ENCODE data around the gene BGLAP.

Gene BGLAP

DNA sequence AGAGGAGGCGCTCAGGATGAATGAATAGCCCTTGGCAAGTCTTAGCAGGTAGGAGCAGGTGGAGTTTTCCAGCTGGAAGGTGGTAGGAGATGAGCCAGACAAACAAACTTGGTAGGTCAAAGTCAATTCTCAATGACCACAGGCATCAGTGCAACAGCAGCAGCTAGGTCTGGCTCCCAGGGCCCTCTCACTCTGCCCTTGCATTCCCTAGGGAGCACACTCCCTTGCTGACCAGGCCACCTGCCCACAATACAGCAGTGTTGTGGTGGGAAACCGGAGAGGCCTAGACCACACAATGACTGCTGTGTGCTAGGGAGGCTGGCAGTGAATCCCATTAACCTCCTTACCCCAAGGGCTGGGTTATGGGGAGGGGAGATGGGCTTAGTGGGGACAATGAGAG is 18.9 kb downstream of the BGLAP start (continued):
- TF ChIP-seq PATZ1 (CRISPR knock-in tag; IDR thresholded peaks at IDR 0.05; ENCODE audit: borderline replicate concordance): no peak
- TF ChIP-seq, protein P1, sequence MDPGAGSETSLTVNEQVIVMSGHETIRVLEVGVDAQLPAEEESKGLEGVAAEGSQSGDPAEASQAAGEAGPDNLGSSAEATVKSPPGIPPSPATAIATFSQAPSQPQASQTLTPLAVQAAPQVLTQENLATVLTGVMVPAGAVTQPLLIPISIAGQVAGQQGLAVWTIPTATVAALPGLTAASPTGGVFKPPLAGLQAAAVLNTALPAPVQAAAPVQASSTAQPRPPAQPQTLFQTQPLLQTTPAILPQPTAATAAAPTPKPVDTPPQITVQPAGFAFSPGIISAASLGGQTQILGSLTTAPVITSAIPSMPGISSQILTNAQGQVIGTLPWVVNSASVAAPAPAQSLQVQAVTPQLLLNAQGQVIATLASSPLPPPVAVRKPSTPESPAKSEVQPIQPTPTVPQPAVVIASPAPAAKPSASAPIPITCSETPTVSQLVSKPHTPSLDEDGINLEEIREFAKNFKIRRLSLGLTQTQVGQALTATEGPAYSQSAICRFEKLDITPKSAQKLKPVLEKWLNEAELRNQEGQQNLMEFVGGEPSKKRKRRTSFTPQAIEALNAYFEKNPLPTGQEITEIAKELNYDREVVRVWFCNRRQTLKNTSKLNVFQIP (CRISPR knock-in tag; IDR thresholded peaks at IDR 0.05; ENCODE audit: borderline replicate concordance, low read depth): no peak
- no peak for TF ChIP-seq OSR1 (CRISPR knock-in tag; IDR thresholded peaks at IDR 0.05)

DNA sequence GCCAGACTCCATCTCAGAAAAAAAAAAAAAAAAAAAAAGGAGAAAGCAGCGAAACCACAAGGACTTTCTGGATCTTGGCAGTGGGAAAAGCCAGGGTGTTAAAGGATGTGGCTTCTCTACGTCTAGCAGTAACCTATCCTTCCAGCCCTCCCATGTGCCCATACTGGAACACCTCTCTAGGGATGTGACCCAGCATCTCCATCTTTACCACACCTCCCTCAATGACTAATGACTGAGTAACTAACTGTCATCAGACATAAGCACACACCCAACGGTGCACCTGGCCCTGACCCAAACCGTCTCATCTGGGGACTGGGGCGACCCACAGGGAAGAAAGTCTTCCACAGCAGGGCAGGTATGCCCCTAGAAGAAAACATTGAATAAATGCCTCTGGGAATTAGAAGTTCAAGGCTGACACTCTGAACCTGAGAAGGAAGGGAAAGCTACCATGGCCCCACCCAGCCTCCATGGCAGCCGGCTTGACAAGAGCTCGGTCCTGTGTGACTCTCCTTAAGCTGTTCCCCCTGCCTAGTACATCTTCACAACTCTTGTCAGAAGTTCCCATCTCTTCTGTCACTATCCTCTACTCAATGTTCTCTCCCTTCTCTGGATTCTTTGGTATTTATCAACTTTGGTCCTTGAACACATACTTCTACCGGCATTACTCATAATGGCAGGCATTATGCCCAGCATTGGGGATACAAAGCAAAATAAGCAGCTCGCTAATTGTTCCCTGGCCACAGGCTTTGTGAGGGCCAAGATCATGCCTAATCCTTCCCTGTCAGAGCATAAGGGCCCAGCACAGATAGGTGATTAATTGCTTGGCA is 20.7 kb downstream of the BGLAP start:
- no peak for TF ChIP-seq OSR1 (CRISPR knock-in tag; IDR thresholded peaks at IDR 0.05)
- TF ChIP-seq, protein P2, sequence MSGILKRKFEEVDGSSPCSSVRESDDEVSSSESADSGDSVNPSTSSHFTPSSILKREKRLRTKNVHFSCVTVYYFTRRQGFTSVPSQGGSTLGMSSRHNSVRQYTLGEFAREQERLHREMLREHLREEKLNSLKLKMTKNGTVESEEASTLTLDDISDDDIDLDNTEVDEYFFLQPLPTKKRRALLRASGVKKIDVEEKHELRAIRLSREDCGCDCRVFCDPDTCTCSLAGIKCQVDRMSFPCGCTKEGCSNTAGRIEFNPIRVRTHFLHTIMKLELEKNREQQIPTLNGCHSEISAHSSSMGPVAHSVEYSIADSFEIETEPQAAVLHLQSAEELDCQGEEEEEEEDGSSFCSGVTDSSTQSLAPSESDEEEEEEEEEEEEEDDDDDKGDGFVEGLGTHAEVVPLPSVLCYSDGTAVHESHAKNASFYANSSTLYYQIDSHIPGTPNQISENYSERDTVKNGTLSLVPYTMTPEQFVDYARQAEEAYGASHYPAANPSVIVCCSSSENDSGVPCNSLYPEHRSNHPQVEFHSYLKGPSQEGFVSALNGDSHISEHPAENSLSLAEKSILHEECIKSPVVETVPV (CRISPR knock-in tag; IDR thresholded peaks at IDR 0.05): no peak
- TF ChIP-seq ZC3H10 (CRISPR knock-in tag; IDR thresholded peaks at IDR 0.05): no peak
- no peak for TF ChIP-seq SNAI2 (CRISPR knock-in tag; IDR thresholded peaks at IDR 0.05)
- TF ChIP-seq ZFP30 (CRISPR knock-in tag; IDR thresholded peaks at IDR 0.05): no peak
- TF ChIP-seq, protein P1 (CRISPR knock-in tag; IDR thresholded peaks at IDR 0.05; ENCODE audit: borderline replicate concordance, low read depth): no peak
- no peak for TF ChIP-seq ESRRG (CRISPR knock-in tag; IDR thresholded peaks at IDR 0.05)
- no peak for TF ChIP-seq PATZ1 (CRISPR knock-in tag; IDR thresholded peaks at IDR 0.05; ENCODE audit: borderline replicate concordance)
- no peak for TF ChIP-seq ZNF70 (CRISPR knock-in tag; IDR thresholded peaks at IDR 0.05)
- no peak for TF ChIP-seq GLIS3 (CRISPR knock-in tag; IDR thresholded peaks at IDR 0.05)
- TF ChIP-seq BACH2 (CRISPR knock-in tag; IDR thresholded peaks at IDR 0.05; ENCODE audit: borderline replicate concordance): no peak
- peak; percentile 67 for ATAC-seq

GRCh38 chr1:156263288-156263655 is 21.3 kb downstream of the BGLAP start:
- ATAC-seq: peak; percentile 9

More at GRCh38 chr1:156263288-156263655, 21.3 kb downstream of the BGLAP start:
- TF ChIP-seq PATZ1 (CRISPR knock-in tag; IDR thresholded peaks at IDR 0.05; ENCODE audit: borderline replicate concordance) (no peak), RARB (CRISPR knock-in tag; IDR thresholded peaks at IDR 0.05) (no peak), ZNF8 (CRISPR knock-in tag; IDR thresholded peaks at IDR 0.05) (no peak), TSHZ2 (CRISPR knock-in tag; IDR thresholded peaks at IDR 0.05) (no peak), ISL1 (CRISPR knock-in tag; IDR thresholded peaks at IDR 0.05) (no peak), ZNF70 (CRISPR knock-in tag; IDR thresholded peaks at IDR 0.05) (no peak), SNAI2 (CRISPR knock-in tag; IDR thresholded peaks at IDR 0.05) (no peak)

Measured in SK-N-SH treated with all-trans-retinoic acid at 6 μM for 48 hours (cell line).